PC-9 (cell line): ENCODE data around the gene SASH1. TPM values are rescaled to one million over a fixed set of nuclear protein-coding genes. Genes with fewer than 3 reads are reported as not detected.

ENCODE experiments used
- BruUV-seq: library from RNA; stranded (reverse); fragments of 400-500 nt; replicated peaks from 2 replicates; lab custom pipeline; 2021; lab: Mats Ljungman, UMichigan
- CTCF ChIA-PET: fragments of 300-600 bp; sonication (Branson Sonifier 250); formaldehyde crosslinking; loops from one replicate; lab custom pipeline; 2022; ENCODE audit warnings: antibody characterized with exemption; lab: Charles Lee
- POLR2A ChIA-PET: fragments of 300-600 bp; sonication (Branson Sonifier 250); formaldehyde crosslinking; loops from one replicate; lab custom pipeline; 2022; ENCODE audit warnings: antibody characterized with exemption; ENCODE audit not compliant: unreplicated experiment; lab: Charles Lee
- DNase-seq, 2 experiments: peaks; one replicate each; pipeline versions ENCODE4 v3.0.0 to v3.0.0-alpha.2; 2015 to 2022; ENCODE audit warnings: mixed read lengths in 1 of 2
- H2AFZ ChIP-seq: fragments of 200-600 bp; sonication (generic); 2 replicates; pipeline ENCODE4 v1.8.1; 2017; ENCODE audit warnings: antibody characterized with exemption
- H3F3A ChIP-seq: fragments of 200-600 bp; sonication (generic); 2 replicates; pipeline ENCODE4 v1.8.1; 2017; ENCODE audit warnings: antibody characterized with exemption, mild to moderate bottlenecking, low read depth; ENCODE audit not compliant: insufficient read depth
- H3K27ac ChIP-seq: fragments of 200-600 bp; sonication (generic); 2 replicates; pipeline ENCODE4 v1.6.1; 2016; ENCODE audit warnings: mixed run types
- H3K27me3 ChIP-seq: fragments of 200-600 bp; sonication (generic); 2 replicates; pipeline ENCODE4 v1.6.1; 2016; ENCODE audit warnings: low read depth, mixed run types; ENCODE audit not compliant: insufficient read depth
- H3K36me3 ChIP-seq: fragments of 200-600 bp; sonication (generic); 2 replicates; pipeline ENCODE4 v1.6.1; 2016; ENCODE audit warnings: low read depth, mixed run types
- H3K4me1 ChIP-seq: fragments of 200-600 bp; sonication (generic); replicated peaks from 2 replicates; pipeline ENCODE4 v1.6.1; 2016; ENCODE audit warnings: mixed run types; ENCODE audit not compliant: insufficient read depth
- H3K4me2 ChIP-seq: fragments of 200-600 bp; sonication (generic); 2 replicates; pipeline ENCODE4 v1.6.1; 2017; ENCODE audit warnings: mixed run types
- H3K4me3 ChIP-seq: fragments of 200-600 bp; sonication (generic); 2 replicates; pipeline ENCODE4 v1.6.1; 2016; ENCODE audit warnings: mixed run types
- H3K79me2 ChIP-seq: fragments of 200-600 bp; sonication (generic); 2 replicates; pipeline ENCODE4 v1.6.1; 2017; ENCODE audit warnings: low read depth, mixed run types
- H3K9me2 ChIP-seq: fragments of 200-600 bp; sonication (generic); 2 replicates; pipeline ENCODE4 v1.8.1; 2017; ENCODE audit warnings: mild to moderate bottlenecking; ENCODE audit not compliant: insufficient read depth
- H3K9me3 ChIP-seq: fragments of 200-600 bp; sonication (generic); 2 replicates; pipeline ENCODE4 v1.8.1; 2016; ENCODE audit warnings: low read depth; ENCODE audit not compliant: insufficient read depth
- H4K20me1 ChIP-seq: fragments of 200-600 bp; sonication (generic); 2 replicates; pipeline ENCODE4 v1.8.1; 2017; ENCODE audit not compliant: insufficient read depth
- EZH2 ChIP-seq: fragments of 200-600 bp; sonication (generic); IDR thresholded peaks from 2 replicates; pipeline ENCODE4 v1.8.0; 2017; ENCODE audit warnings: antibody characterized with exemption, low read depth
- intact Hi-C: fragments of 100-400 bp; cut with micrococcal nuclease; formaldehyde crosslinking; loops from one replicate; pipeline ENCODE4 v1.10.0; 2022; ENCODE audit not compliant: unreplicated experiment
- total RNA-seq: library from RNA; stranded (reverse); gene quantifications from 2 replicates; pipeline ENCODE4 v1.2.3, GENCODE V29; 2021
- TF ChIP-seq, protein P1 (sequence below): fragments of 200-600 bp; sonication (generic); conservative IDR thresholded peaks from 2 replicates; pipeline ENCODE4 v1.6.1; 2017; ENCODE audit warnings: mixed run types, antibody characterized with exemption, mild to moderate bottlenecking, moderate library complexity

SASH1 gene
- total RNA-seq, 1 experiment from 2014 or later, result 32.9 TPM

DNA sequence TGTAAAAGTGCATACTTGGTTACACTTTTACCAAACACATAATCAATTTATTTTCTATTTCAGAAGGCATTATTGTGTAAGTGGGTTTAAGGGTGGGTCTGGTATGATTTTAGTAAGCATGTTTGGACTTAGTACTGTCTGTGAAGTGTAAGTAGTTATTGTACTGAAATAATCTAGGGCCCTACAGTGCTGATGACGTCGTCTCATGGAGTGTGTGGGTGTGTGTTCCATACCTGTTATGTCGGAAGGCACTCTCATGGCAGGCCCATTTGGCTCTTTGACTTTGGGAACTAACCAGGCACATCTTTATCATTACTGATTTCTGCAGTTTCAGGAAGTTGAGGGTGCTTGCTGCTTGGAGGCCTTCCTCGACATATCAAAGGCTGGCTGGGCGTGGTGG is 155.1 kb downstream of the SASH1 start:
- intact Hi-C loops, result no loop called here
- BruUV-seq, result no TSS peak
- POLR2A ChIA-PET, result no interaction called here
- no peaks in the 10 kb centered on the region for H3K36me3 ChIP-seq
- H3K9me2 ChIP-seq, result no peaks in the 10 kb centered on the region; the same call in 1 of the 2 replicates
- DNase-seq, result no peak
- H3K4me1 ChIP-seq, result no peaks in the 10 kb centered on the region
- no peaks in the 10 kb centered on the region for H3F3A ChIP-seq
- no peaks in the 10 kb centered on the region for H4K20me1 ChIP-seq
- H3K27ac ChIP-seq, result no peak overlapping the region
- H3K27me3 ChIP-seq, result no peaks in the 10 kb centered on the region
- no peak for TF ChIP-seq EZH2
- TF ChIP-seq, protein P1, sequence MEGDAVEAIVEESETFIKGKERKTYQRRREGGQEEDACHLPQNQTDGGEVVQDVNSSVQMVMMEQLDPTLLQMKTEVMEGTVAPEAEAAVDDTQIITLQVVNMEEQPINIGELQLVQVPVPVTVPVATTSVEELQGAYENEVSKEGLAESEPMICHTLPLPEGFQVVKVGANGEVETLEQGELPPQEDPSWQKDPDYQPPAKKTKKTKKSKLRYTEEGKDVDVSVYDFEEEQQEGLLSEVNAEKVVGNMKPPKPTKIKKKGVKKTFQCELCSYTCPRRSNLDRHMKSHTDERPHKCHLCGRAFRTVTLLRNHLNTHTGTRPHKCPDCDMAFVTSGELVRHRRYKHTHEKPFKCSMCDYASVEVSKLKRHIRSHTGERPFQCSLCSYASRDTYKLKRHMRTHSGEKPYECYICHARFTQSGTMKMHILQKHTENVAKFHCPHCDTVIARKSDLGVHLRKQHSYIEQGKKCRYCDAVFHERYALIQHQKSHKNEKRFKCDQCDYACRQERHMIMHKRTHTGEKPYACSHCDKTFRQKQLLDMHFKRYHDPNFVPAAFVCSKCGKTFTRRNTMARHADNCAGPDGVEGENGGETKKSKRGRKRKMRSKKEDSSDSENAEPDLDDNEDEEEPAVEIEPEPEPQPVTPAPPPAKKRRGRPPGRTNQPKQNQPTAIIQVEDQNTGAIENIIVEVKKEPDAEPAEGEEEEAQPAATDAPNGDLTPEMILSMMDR, result no peak
- no peak overlapping the region for H3K4me3 ChIP-seq
- H3K79me2 ChIP-seq, result no peaks in the 10 kb centered on the region
- no peak overlapping the region for H3K4me2 ChIP-seq
- no peaks in the 10 kb centered on the region for H3K9me3 ChIP-seq
- CTCF ChIA-PET, result no interaction called here
- H2AFZ ChIP-seq, result no peak overlapping the region

- no peak overlapping the region for H3K27ac ChIP-seq
- CTCF ChIA-PET, result no interaction called here
Observed at GRCh38 chr6:148500402-148500801, 157.8 kb downstream of the SASH1 start.

GRCh38 chr6:148501178-148501590 is 158.5 kb downstream of the SASH1 start:
- Histone ChIP-seq H4K20me1 (no peaks in the 10 kb centered on the region), H3K4me1 (no peaks in the 10 kb centered on the region), H2AFZ (no peak overlapping the region), H3K9me2 (no peaks in the 10 kb centered on the region; the same call in 1 of the 2 replicates), H3F3A (no peaks in the 10 kb centered on the region), H3K4me2 (no peak overlapping the region), H3K4me3 (no peak overlapping the region), H3K27me3 (no peaks in the 10 kb centered on the region), H3K36me3 (no peaks in the 10 kb centered on the region), H3K79me2 (no peaks in the 10 kb centered on the region), H3K27ac (no peak overlapping the region), H3K9me3 (no peaks in the 10 kb centered on the region)
- CTCF ChIA-PET, result no interaction called here
- no peak for DNase-seq
- BruUV-seq, result no TSS peak
- TF ChIP-seq, protein P1, result no peak
- TF ChIP-seq EZH2, result no peak
- POLR2A ChIA-PET, result interaction anchor here (0.6 kb wide), 1 partner anchor 285 kb away, joined by 4 read pairs; no protein-coding TSS in a partner anchor
- intact Hi-C loops, result no loop called here

More at GRCh38 chr6:148500402-148500801, 157.8 kb downstream of the SASH1 start:
- no peaks in the 10 kb centered on the region for H3K9me3 ChIP-seq
- no peaks in the 10 kb centered on the region for H3K36me3 ChIP-seq
- H3K4me3 ChIP-seq, result no peak overlapping the region
- no peak for TF ChIP-seq EZH2
- TF ChIP-seq, protein P1, result no peak
- intact Hi-C loops, result no loop called here
- no peaks in the 10 kb centered on the region for H3K4me1 ChIP-seq
- no TSS peak for BruUV-seq
- no peaks in the 10 kb centered on the region; the same call in 1 of the 2 replicates for H3K9me2 ChIP-seq
- no peak for DNase-seq
- no peak overlapping the region for H2AFZ ChIP-seq
- H3F3A ChIP-seq, result no peaks in the 10 kb centered on the region
- H4K20me1 ChIP-seq, result no peaks in the 10 kb centered on the region
- no peaks in the 10 kb centered on the region for H3K79me2 ChIP-seq
- H3K27me3 ChIP-seq, result no peaks in the 10 kb centered on the region
- POLR2A ChIA-PET, result interaction anchor here (0.7 kb wide), 1 partner anchor 828 kb away, joined by 9 read pairs; no protein-coding TSS in a partner anchor
- no peak overlapping the region for H3K4me2 ChIP-seq
